ENCODE data around the gene ARPC3. TPM values are rescaled to one million over a fixed set of nuclear protein-coding genes. Genes with fewer than 3 reads are reported as not detected.

ARPC3 gene
- total and polyA plus RNA-seq, 9 of the 15 experiments (the other 6 are each of a cell fraction or from before 2014, with no cell fraction given): 74.2 to 575 (median 345) TPM

Small RNA genes within 50 kb of the gene (small RNA-seq; reads per million reads assigned to genes)
- not detected for gene RF00278

Other genes starting within 250 kb of the ARPC3 start
Only the 7 nearest of the 9 such genes appear.
- gene ANAPC7, start 46.6 kb downstream of the ARPC3 start, total RNA-seq (2014; rRNA removed): 118 and 119 TPM in 2 replicates
- 109 and 121 TPM in 2 replicates for gene ANAPC7, start 46.6 kb downstream of the ARPC3 start, total RNA-seq (2014; rRNA removed; fragmentation: Illumina TruSeq; extraction: Trizol)
- 107 and 114 TPM in 2 replicates for gene ANAPC7, start 46.6 kb downstream of the ARPC3 start, total RNA-seq (2015; rRNA removed; fragmentation: Illumina TruSeq; extraction: Trizol)
- 99.1 and 107 TPM in 2 replicates for gene ANAPC7, start 46.6 kb downstream of the ARPC3 start, total RNA-seq (2021)
- 134 and 158 TPM in 2 replicates for gene ANAPC7, start 46.6 kb downstream of the ARPC3 start, polyA plus RNA-seq (2011; rRNA removed)
- gene ANAPC7, start 46.6 kb downstream of the ARPC3 start, polyA plus RNA-seq (2014; fragmentation: Illumina TruSeq; extraction: Trizol): 105 and 106 TPM in 2 replicates
- gene ANAPC7, start 46.6 kb downstream of the ARPC3 start, polyA plus RNA-seq (2014; fragmentation: Nextera tagmentation; extraction: Ambion mirVana): 10 to 100 TPM; 46.7 to 63.4 TPM
- gene ANAPC7, start 46.6 kb downstream of the ARPC3 start, polyA plus RNA-seq (2014; rRNA removed): 133 and 138 TPM in 2 replicates
- gene GPN3, start 17.9 kb upstream of the ARPC3 start, total RNA-seq (2014; rRNA removed): 33.2 and 35.8 TPM in 2 replicates
- gene GPN3, start 17.9 kb upstream of the ARPC3 start, total RNA-seq (2014; rRNA removed; fragmentation: Illumina TruSeq; extraction: Trizol): 65.6 and 70.8 TPM in 2 replicates
- 51.4 and 55.5 TPM in 2 replicates for gene GPN3, start 17.9 kb upstream of the ARPC3 start, total RNA-seq (2015; rRNA removed; fragmentation: Illumina TruSeq; extraction: Trizol)
- 59.6 and 64.2 TPM in 2 replicates for gene GPN3, start 17.9 kb upstream of the ARPC3 start, total RNA-seq (2021)
- gene GPN3, start 17.9 kb upstream of the ARPC3 start, polyA plus RNA-seq (2011; rRNA removed): 54.3 and 92.3 TPM in 2 replicates
- gene GPN3, start 17.9 kb upstream of the ARPC3 start, polyA plus RNA-seq (2014; fragmentation: Illumina TruSeq; extraction: Trizol): 55.7 and 57.1 TPM in 2 replicates
- gene GPN3, start 17.9 kb upstream of the ARPC3 start, polyA plus RNA-seq (2014; fragmentation: Nextera tagmentation; extraction: Ambion mirVana): 100 to 1,000 TPM; 105 to 123 TPM
- gene GPN3, start 17.9 kb upstream of the ARPC3 start, polyA plus RNA-seq (2014; rRNA removed): 43.8 and 48.3 TPM in 2 replicates
- 44.6 and 48.5 TPM in 2 replicates for gene FAM216A, start 18.5 kb upstream of the ARPC3 start, total RNA-seq (2014; rRNA removed)
- 58.8 and 61.0 TPM in 2 replicates for gene FAM216A, start 18.5 kb upstream of the ARPC3 start, total RNA-seq (2014; rRNA removed; fragmentation: Illumina TruSeq; extraction: Trizol)
- 39.9 and 42.2 TPM in 2 replicates for gene FAM216A, start 18.5 kb upstream of the ARPC3 start, total RNA-seq (2015; rRNA removed; fragmentation: Illumina TruSeq; extraction: Trizol)
- gene FAM216A, start 18.5 kb upstream of the ARPC3 start, total RNA-seq (2021): 30.0 and 30.1 TPM in 2 replicates
- 78.0 and 96.9 TPM in 2 replicates for gene FAM216A, start 18.5 kb upstream of the ARPC3 start, polyA plus RNA-seq (2011; rRNA removed)
- gene FAM216A, start 18.5 kb upstream of the ARPC3 start, polyA plus RNA-seq (2014; fragmentation: Illumina TruSeq; extraction: Trizol): 38.5 and 50.0 TPM in 2 replicates
- gene FAM216A, start 18.5 kb upstream of the ARPC3 start, polyA plus RNA-seq (2014; fragmentation: Nextera tagmentation; extraction: Ambion mirVana): 10 to 100 TPM; 17.2 to 30.1 TPM
- 61.6 and 66.0 TPM in 2 replicates for gene FAM216A, start 18.5 kb upstream of the ARPC3 start, polyA plus RNA-seq (2014; rRNA removed)
- gene VPS29, start 51.8 kb upstream of the ARPC3 start, total RNA-seq (2014; rRNA removed): 69.6 and 85.8 TPM in 2 replicates
- gene VPS29, start 51.8 kb upstream of the ARPC3 start, total RNA-seq (2014; rRNA removed; fragmentation: Illumina TruSeq; extraction: Trizol): 166 and 190 TPM in 2 replicates
- gene VPS29, start 51.8 kb upstream of the ARPC3 start, total RNA-seq (2015; rRNA removed; fragmentation: Illumina TruSeq; extraction: Trizol): 143 and 162 TPM in 2 replicates
- gene VPS29, start 51.8 kb upstream of the ARPC3 start, total RNA-seq (2021): 117 and 125 TPM in 2 replicates
- gene VPS29, start 51.8 kb upstream of the ARPC3 start, polyA plus RNA-seq (2011; rRNA removed): 218 and 272 TPM in 2 replicates
- 225 and 273 TPM in 2 replicates for gene VPS29, start 51.8 kb upstream of the ARPC3 start, polyA plus RNA-seq (2014; fragmentation: Illumina TruSeq; extraction: Trizol)
- 100 to 1,000 TPM; 550 to 638 TPM for gene VPS29, start 51.8 kb upstream of the ARPC3 start, polyA plus RNA-seq (2014; fragmentation: Nextera tagmentation; extraction: Ambion mirVana)
- gene VPS29, start 51.8 kb upstream of the ARPC3 start, polyA plus RNA-seq (2014; rRNA removed): 269 and 342 TPM in 2 replicates
- gene RAD9B, start 52.0 kb upstream of the ARPC3 start, total RNA-seq (2014; rRNA removed): 0.05 and 0.69 TPM in 2 replicates
- 0.65 and 0.80 TPM in 2 replicates for gene RAD9B, start 52.0 kb upstream of the ARPC3 start, total RNA-seq (2014; rRNA removed; fragmentation: Illumina TruSeq; extraction: Trizol)
- 0.43 and 0.64 TPM in 2 replicates for gene RAD9B, start 52.0 kb upstream of the ARPC3 start, total RNA-seq (2015; rRNA removed; fragmentation: Illumina TruSeq; extraction: Trizol)
- 0.31 and 0.51 TPM in 2 replicates for gene RAD9B, start 52.0 kb upstream of the ARPC3 start, total RNA-seq (2021)
- 0.24 and 0.42 TPM in 2 replicates for gene RAD9B, start 52.0 kb upstream of the ARPC3 start, polyA plus RNA-seq (2011; rRNA removed)
- gene RAD9B, start 52.0 kb upstream of the ARPC3 start, polyA plus RNA-seq (2014; fragmentation: Illumina TruSeq; extraction: Trizol): 0.28 and 0.43 TPM in 2 replicates
- gene RAD9B, start 52.0 kb upstream of the ARPC3 start, polyA plus RNA-seq (2014; fragmentation: Nextera tagmentation; extraction: Ambion mirVana): under 1 TPM; 0.49 to 0.83 TPM
- gene RAD9B, start 52.0 kb upstream of the ARPC3 start, polyA plus RNA-seq (2014; rRNA removed): 0.31 and 0.32 TPM in 2 replicates
- gene PPTC7, start 133.0 kb upstream of the ARPC3 start, total RNA-seq (2014; rRNA removed): 5.3 and 5.4 TPM in 2 replicates
- 11.9 and 12.1 TPM in 2 replicates for gene PPTC7, start 133.0 kb upstream of the ARPC3 start, total RNA-seq (2014; rRNA removed; fragmentation: Illumina TruSeq; extraction: Trizol)
- gene PPTC7, start 133.0 kb upstream of the ARPC3 start, total RNA-seq (2015; rRNA removed; fragmentation: Illumina TruSeq; extraction: Trizol): 7.6 and 8.0 TPM in 2 replicates
- 19.3 and 21.8 TPM in 2 replicates for gene PPTC7, start 133.0 kb upstream of the ARPC3 start, total RNA-seq (2021)
- gene PPTC7, start 133.0 kb upstream of the ARPC3 start, polyA plus RNA-seq (2011; rRNA removed): 21.6 and 23.1 TPM in 2 replicates
- gene PPTC7, start 133.0 kb upstream of the ARPC3 start, polyA plus RNA-seq (2014; fragmentation: Illumina TruSeq; extraction: Trizol): 18.2 and 19.5 TPM in 2 replicates
- 1 to 10 TPM; 2.6 to 4.7 TPM for gene PPTC7, start 133.0 kb upstream of the ARPC3 start, polyA plus RNA-seq (2014; fragmentation: Nextera tagmentation; extraction: Ambion mirVana)
- 15.2 and 16.9 TPM in 2 replicates for gene PPTC7, start 133.0 kb upstream of the ARPC3 start, polyA plus RNA-seq (2014; rRNA removed)
- gene TCTN1, start 163.8 kb upstream of the ARPC3 start, total RNA-seq (2014; rRNA removed): 5.1 and 5.5 TPM in 2 replicates
- 3.7 and 4.7 TPM in 2 replicates for gene TCTN1, start 163.8 kb upstream of the ARPC3 start, total RNA-seq (2014; rRNA removed; fragmentation: Illumina TruSeq; extraction: Trizol)
- 5.1 and 6.3 TPM in 2 replicates for gene TCTN1, start 163.8 kb upstream of the ARPC3 start, total RNA-seq (2015; rRNA removed; fragmentation: Illumina TruSeq; extraction: Trizol)
- 3.8 and 4.0 TPM in 2 replicates for gene TCTN1, start 163.8 kb upstream of the ARPC3 start, total RNA-seq (2021)
- gene TCTN1, start 163.8 kb upstream of the ARPC3 start, polyA plus RNA-seq (2011; rRNA removed): 11.4 and 12.5 TPM in 2 replicates
- 4.2 and 5.7 TPM in 2 replicates for gene TCTN1, start 163.8 kb upstream of the ARPC3 start, polyA plus RNA-seq (2014; fragmentation: Illumina TruSeq; extraction: Trizol)
- under 1 TPM; 0.32 to 0.98 TPM for gene TCTN1, start 163.8 kb upstream of the ARPC3 start, polyA plus RNA-seq (2014; fragmentation: Nextera tagmentation; extraction: Ambion mirVana)
- gene TCTN1, start 163.8 kb upstream of the ARPC3 start, polyA plus RNA-seq (2014; rRNA removed): 3.7 and 7.2 TPM in 2 replicates